Spinal cord (tissue), 10 donors: Measurements from ENCODE around the gene PCSK6. TPM values are rescaled to one million over a fixed set of nuclear protein-coding genes. Genes with fewer than 3 reads are reported as not detected.

Experiments
- DNase-seq, 6 donors: peaks; one replicate each; pipeline versions ENCODE4 v3.0.0 to v3.0.0-alpha.2; 2013 to 2015; ENCODE audit warnings: low spot score in 6 of 6, low read depth in 4 of 6
- H3K27ac ChIP-seq: one replicate; pipeline ENCODE4 v1.5.1; 2013; ENCODE audit warnings: low read depth, low read length, control low read depth
- H3K27me3 ChIP-seq: one replicate; pipeline ENCODE4 v1.6.1; 2013; ENCODE audit warnings: low read length; ENCODE audit not compliant: control insufficient read depth, insufficient read depth
- H3K36me3 ChIP-seq: one replicate; pipeline ENCODE4 v1.6.1; 2013; ENCODE audit warnings: low read length; ENCODE audit not compliant: control insufficient read depth, insufficient read depth
- H3K4me1 ChIP-seq: one replicate; pipeline ENCODE4 v1.6.1; 2013; ENCODE audit warnings: low read length; ENCODE audit not compliant: control insufficient read depth, insufficient read depth
- H3K4me3 ChIP-seq: one replicate; pipeline ENCODE4 v1.5.1; 2013; ENCODE audit warnings: low read depth, low read length, control low read depth
- H3K9me3 ChIP-seq: one replicate; pipeline ENCODE4 v1.6.1; 2013; ENCODE audit warnings: low read length; ENCODE audit not compliant: control insufficient read depth, insufficient read depth
- WGBS: methylation state at CpG from one replicate; pipeline ENCODE4 v1.1.5; 2013; ENCODE audit warnings: missing lambda C conversion rate; ENCODE audit not compliant: insufficient coverage; 5-methylcytosine and 5-hydroxymethylcytosine counted together
- polyA plus RNA-seq, 2 donors: library from polyadenylated mRNA; unstranded; fragments of 120-200 nt; gene quantifications; one replicate each; pipeline ENCODE4 v1.2.1, GENCODE V29; 2013; ENCODE audit not compliant: insufficient read length in 2 of 2
- total RNA-seq, 2 donors: library from RNA; depleted of rRNA in 1 of 2; stranded (reverse); fragments of 120-200 nt in 1 of 2; fragments of >200 nt in 1 of 2; gene quantifications; one replicate each; pipeline versions ENCODE4 v1.2.3 to v1.2.4, GENCODE V29; 2013 to 2014
- donor health status: healthy.

Gene PCSK6
- total and polyA plus RNA-seq, 4 donors, result 8.6 to 14.3 (median 11.7) TPM

GRCh38 chr15:101323793-101324523, 165.5 kb downstream of the PCSK6 start:
- Histone ChIP-seq H3K36me3 (peaks cover 4% of the 10 kb centered on the region), H3K27me3 (no peaks in the 10 kb centered on the region), H3K9me3 (no peaks in the 10 kb centered on the region), H3K4me1 (peaks cover 9% of the 10 kb centered on the region), H3K27ac (no peak overlapping the region), H3K4me3 (no peak overlapping the region)
- DNase-seq, result no peak
- 93% methylated on average over 20 of the region's 21 CpGs for WGBS

DNA sequence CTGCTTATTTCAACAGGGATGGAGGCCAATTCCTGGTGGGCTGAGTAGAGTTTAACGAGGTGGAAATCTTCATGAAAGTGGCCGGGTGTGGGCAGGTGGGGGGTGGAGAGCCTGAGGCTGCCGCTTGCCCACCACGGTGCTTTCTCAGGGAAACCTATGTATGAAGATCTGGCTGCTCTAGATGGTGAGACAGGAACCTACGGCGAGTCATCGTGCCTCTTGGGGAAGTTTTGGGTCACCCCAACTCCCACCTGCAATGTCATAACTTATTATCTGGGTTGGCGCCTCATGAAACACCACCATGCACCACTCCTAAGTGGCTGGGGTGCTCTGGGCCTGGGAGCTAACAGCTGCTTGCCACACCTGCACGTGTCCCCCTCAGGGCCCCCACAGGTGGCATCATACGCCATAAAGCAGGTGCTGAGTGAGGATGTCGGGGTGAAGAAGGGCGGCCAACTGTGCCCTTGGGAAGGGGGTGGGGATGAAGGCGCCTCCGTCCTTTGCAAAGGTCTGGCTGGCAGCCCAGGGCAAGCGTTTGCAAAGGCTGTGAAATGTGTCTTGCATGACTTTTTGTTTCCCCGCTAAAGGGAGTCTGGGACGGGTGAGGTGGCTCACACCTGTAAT, 166.5 kb downstream of the PCSK6 start:
- no peaks in the 10 kb centered on the region for H3K9me3 ChIP-seq
- H3K36me3 ChIP-seq, result peaks cover 8% of the 10 kb centered on the region
- WGBS, result 86% methylated on average over 17 of the region's 17 CpGs
- H3K27ac ChIP-seq, result no peak overlapping the region
- DNase-seq, result no peak
- no peak overlapping the region for H3K4me3 ChIP-seq
- peaks cover 9% of the 10 kb centered on the region for H3K4me1 ChIP-seq
- no peaks in the 10 kb centered on the region for H3K27me3 ChIP-seq

GRCh38 chr15:101322016-101322695, 167.4 kb downstream of the PCSK6 start:
- H3K27ac ChIP-seq, result no peak overlapping the region
- peaks cover 8% of the 10 kb centered on the region for H3K36me3 ChIP-seq
- WGBS, result 83% methylated on average over 17 of the region's 21 CpGs
- H3K4me1 ChIP-seq, result peaks cover 9% of the 10 kb centered on the region
- no peaks in the 10 kb centered on the region for H3K27me3 ChIP-seq
- no peaks in the 10 kb centered on the region for H3K9me3 ChIP-seq
- DNase-seq, result peak in 1 of 6 donors; percentile 55
- no peak overlapping the region for H3K4me3 ChIP-seq

DNA sequence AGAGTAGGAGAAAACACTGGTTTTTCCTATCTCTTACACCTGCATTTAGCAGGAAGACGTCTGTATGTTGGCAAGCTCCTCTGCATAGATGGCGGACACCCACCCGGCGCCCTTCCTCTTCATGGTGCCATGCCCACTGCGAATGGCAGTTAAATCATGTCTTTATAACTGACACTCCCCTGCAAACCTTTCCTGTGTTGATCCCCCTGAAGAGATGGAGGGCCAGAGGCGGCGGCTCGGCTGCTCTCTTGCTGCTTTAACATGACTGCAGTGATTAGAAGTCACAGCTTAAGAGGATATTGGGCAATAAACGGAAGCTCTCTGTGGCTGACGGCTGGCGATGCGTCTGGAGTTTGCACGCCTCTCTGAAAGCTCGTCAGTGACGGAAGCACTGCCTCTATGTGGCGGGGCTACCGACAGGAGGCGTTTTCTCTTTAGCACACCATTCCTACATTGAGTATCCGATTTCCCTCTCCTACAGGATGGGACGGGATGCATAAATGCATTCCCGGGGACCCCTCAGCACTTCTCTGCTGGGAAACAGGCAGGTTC, 168.9 kb downstream of the PCSK6 start:
- Histone ChIP-seq H3K4me1 (peaks cover 9% of the 10 kb centered on the region), H3K36me3 (peaks cover 8% of the 10 kb centered on the region), H3K9me3 (no peaks in the 10 kb centered on the region), H3K27ac (no peak overlapping the region), H3K27me3 (no peaks in the 10 kb centered on the region), H3K4me3 (no peak overlapping the region)
- 43% methylated on average over 20 of the region's 21 CpGs for WGBS
- peak in 2 of 6 donors; percentile 10 to 65 for DNase-seq

GRCh38 chr15:101318839-101319238, 170.7 kb downstream of the PCSK6 start:
- peak in 1 of 6 donors; percentile 83 for DNase-seq
- no peaks in the 10 kb centered on the region for H3K9me3 ChIP-seq
- peaks cover 6% of the 10 kb centered on the region for H3K36me3 ChIP-seq
- H3K4me1 ChIP-seq, result peaks cover 9% of the 10 kb centered on the region
- no peaks in the 10 kb centered on the region for H3K27me3 ChIP-seq
- 52% methylated on average over 7 of the region's 7 CpGs for WGBS
- H3K27ac ChIP-seq, result no peak overlapping the region
- H3K4me3 ChIP-seq, result no peak overlapping the region

GRCh38 chr15:101318147-101318819, 171.2 kb downstream of the PCSK6 start:
- H3K4me1 ChIP-seq, result peaks cover 9% of the 10 kb centered on the region
- DNase-seq, result no peak
- H3K27ac ChIP-seq, result no peak overlapping the region

DNA sequence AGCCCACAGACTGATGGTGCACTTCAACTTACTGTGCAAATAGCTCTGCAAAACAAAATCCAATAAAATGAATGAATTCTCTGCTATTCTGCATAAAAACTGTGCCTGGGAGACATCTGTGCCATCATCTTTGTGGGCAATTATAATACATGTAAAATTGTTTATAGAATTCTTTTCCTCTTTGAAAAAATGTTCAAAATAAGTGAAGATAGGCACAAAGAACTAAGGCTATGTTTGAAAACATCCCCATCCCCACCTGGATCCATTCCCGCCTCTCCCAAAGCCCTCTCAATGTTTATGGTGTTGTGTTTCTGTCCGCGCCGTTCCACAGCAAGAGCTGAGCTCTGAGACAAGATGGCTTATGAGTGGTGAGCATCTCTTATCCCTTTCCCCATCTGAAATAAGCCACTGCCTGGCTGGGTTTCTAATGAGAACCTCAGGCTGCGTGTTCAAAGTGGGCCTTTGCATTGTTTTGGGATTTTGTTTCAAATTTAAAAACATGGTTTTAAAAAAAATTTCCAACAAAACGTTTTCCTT, 172.1 kb downstream of the PCSK6 start:
- Histone ChIP-seq H3K36me3 (peaks cover 6% of the 10 kb centered on the region), H3K4me1 (peaks cover 9% of the 10 kb centered on the region), H3K27ac (no peak overlapping the region), H3K9me3 (no peaks in the 10 kb centered on the region), H3K27me3 (no peaks in the 10 kb centered on the region), H3K4me3 (no peak overlapping the region)
- 50% methylated on average over 1 of the region's 6 CpGs for WGBS
- peak in 2 of 6 donors; percentile 14 to 51 for DNase-seq

More at GRCh38 chr15:101318147-101318819, 171.2 kb downstream of the PCSK6 start:
- H3K27me3 ChIP-seq, result no peaks in the 10 kb centered on the region
- no peak overlapping the region for H3K4me3 ChIP-seq
- no peaks in the 10 kb centered on the region for H3K9me3 ChIP-seq
- peaks cover 6% of the 10 kb centered on the region for H3K36me3 ChIP-seq
- 93% methylated on average over 16 of the region's 20 CpGs for WGBS

GRCh38 chr15:101316529-101316928, 173.0 kb downstream of the PCSK6 start:
- no peak overlapping the region for H3K27ac ChIP-seq
- 83% methylated on average over 5 of the region's 5 CpGs for WGBS
- peaks cover 9% of the 10 kb centered on the region for H3K4me1 ChIP-seq
- H3K9me3 ChIP-seq, result no peaks in the 10 kb centered on the region
- H3K27me3 ChIP-seq, result no peaks in the 10 kb centered on the region
- no peak for DNase-seq
- H3K4me3 ChIP-seq, result no peak overlapping the region
- peaks cover 6% of the 10 kb centered on the region for H3K36me3 ChIP-seq

GRCh38 chr15:101315736-101316135, 173.8 kb downstream of the PCSK6 start:
- Histone ChIP-seq H3K27ac (no peak overlapping the region), H3K4me1 (peaks cover 4% of the 10 kb centered on the region), H3K27me3 (no peaks in the 10 kb centered on the region), H3K4me3 (no peak overlapping the region), H3K36me3 (peaks cover 6% of the 10 kb centered on the region), H3K9me3 (no peaks in the 10 kb centered on the region)
- WGBS, result 93% methylated on average over 8 of the region's 10 CpGs
- no peak for DNase-seq
